WTC11 (cell line): Measurements from ENCODE around the gene TRNP1. TPM values are rescaled to one million over a fixed set of nuclear protein-coding genes. Genes with fewer than 3 reads are reported as not detected.

Experiments used
- ATAC-seq: fragments of 200-7000 bp; cut with Tn5 transposase; 2 replicates; pipeline ENCODE4 v1.10.0; 2021; ENCODE audit warnings: mild to moderate bottlenecking, moderate library complexity
- CTCF ChIA-PET: fragments of 300-600 bp; sonication (Branson Sonifier 250); formaldehyde crosslinking; loops from one replicate; lab custom pipeline; 2021; ENCODE audit warnings: antibody characterized with exemption; lab: Charles Lee
- POLR2A ChIA-PET: fragments of 350-600 bp; sonication (Branson Sonifier 250); formaldehyde crosslinking; loops from one replicate; lab custom pipeline; 2021; ENCODE audit warnings: antibody characterized with exemption; lab: Charles Lee
- DNase-seq: peaks from one replicate; pipeline ENCODE4 v3.0.0; 2021; ENCODE audit warnings: low spot score
- H3K27ac Mint-ChIP-seq: 2 replicates; pipeline ENCODE4 v1.8.0; 2021; ENCODE audit warnings: mixed read lengths
- H3K27me3 Mint-ChIP-seq: 2 replicates; pipeline ENCODE4 v1.8.0; 2021; ENCODE audit warnings: low read depth, mild to moderate bottlenecking, moderate library complexity, mixed read lengths
- H3K36me3 Mint-ChIP-seq: 2 replicates; pipeline ENCODE4 v1.8.0; 2021; ENCODE audit warnings: mixed read lengths
- H3K4me1 Mint-ChIP-seq: 2 replicates; pipeline ENCODE4 v1.8.0; 2022; ENCODE audit warnings: mixed read lengths
- H3K4me3 Mint-ChIP-seq: 2 replicates; pipeline ENCODE4 v1.8.0; 2021; ENCODE audit warnings: mild to moderate bottlenecking, moderate library complexity, mixed read lengths
- H3K9me3 Mint-ChIP-seq: 2 replicates; pipeline ENCODE4 v1.8.0; 2021; ENCODE audit warnings: mixed read lengths
- ATF1 ChIP-seq: sonication (generic); formaldehyde crosslinking; IDR thresholded peaks from 2 replicates; pipeline ENCODE4 v1.8.1; 2023; ENCODE audit warnings: mild to moderate bottlenecking, moderate library complexity, missing genetic modification reagents
- CBFB ChIP-seq: sonication (generic); formaldehyde crosslinking; IDR thresholded peaks from 2 replicates; pipeline ENCODE4 v1.8.1; 2022; ENCODE audit warnings: mild to moderate bottlenecking, low read depth, missing genetic modification reagents
- CREB1 ChIP-seq: sonication (generic); formaldehyde crosslinking; IDR thresholded peaks from 2 replicates; pipeline ENCODE4 v1.8.0; 2023; ENCODE audit warnings: mild to moderate bottlenecking, missing genetic modification reagents
- EMX1 ChIP-seq: fragments of 250-450 bp; sonication (Bioruptor Pico); IDR thresholded peaks from 2 replicates; pipeline ENCODE4 v1.8.0; 2021; ENCODE audit warnings: mild to moderate bottlenecking
- FOXP1 ChIP-seq: sonication (generic); formaldehyde crosslinking; IDR thresholded peaks from 2 replicates; pipeline ENCODE4 v1.8.0; 2022; ENCODE audit warnings: missing genetic modification reagents, mild to moderate bottlenecking, moderate library complexity, borderline replicate concordance
- GABPB1 ChIP-seq: sonication (generic); formaldehyde crosslinking; IDR thresholded peaks from 2 replicates; pipeline ENCODE4 v1.8.1; 2023; ENCODE audit warnings: mild to moderate bottlenecking, missing genetic modification reagents
- JUN ChIP-seq: sonication (generic); formaldehyde crosslinking; IDR thresholded peaks from 2 replicates; pipeline ENCODE4 v1.8.0; 2023; ENCODE audit warnings: mild to moderate bottlenecking, missing genetic modification reagents
- NFATC4 ChIP-seq: fragments of 250-450 bp; sonication (Bioruptor Pico); IDR thresholded peaks from 2 replicates; pipeline ENCODE4 v1.9.0; 2021; ENCODE audit warnings: mild to moderate bottlenecking
- NFE2L1 ChIP-seq: sonication (generic); formaldehyde crosslinking; IDR thresholded peaks from 2 replicates; pipeline ENCODE4 v1.8.1; 2023; ENCODE audit warnings: missing genetic modification reagents
- NR1H2 ChIP-seq: sonication (generic); formaldehyde crosslinking; IDR thresholded peaks from 2 replicates; pipeline ENCODE4 v1.9.0; 2021; ENCODE audit warnings: mild to moderate bottlenecking, moderate library complexity, missing genetic modification reagents
- PRRX2 ChIP-seq: fragments of 250-450 bp; sonication (Bioruptor Pico); IDR thresholded peaks from 2 replicates; pipeline ENCODE4 v1.8.0; 2021; ENCODE audit warnings: mild to moderate bottlenecking
- RELA ChIP-seq: sonication (generic); formaldehyde crosslinking; IDR thresholded peaks from 2 replicates; pipeline ENCODE4 v1.8.1; 2022; ENCODE audit warnings: missing genetic modification reagents, mild to moderate bottlenecking, borderline replicate concordance
- SP1 ChIP-seq: sonication (generic); formaldehyde crosslinking; conservative IDR thresholded peaks from 2 replicates; pipeline ENCODE4 v1.8.1; 2022; ENCODE audit warnings: missing genetic modification reagents
- TCF7 ChIP-seq: sonication (generic); formaldehyde crosslinking; IDR thresholded peaks from 2 replicates; pipeline ENCODE4 v1.8.0; 2022; ENCODE audit warnings: mild to moderate bottlenecking, low read depth, missing genetic modification reagents, moderate library complexity
- TP53 ChIP-seq: sonication (generic); formaldehyde crosslinking; IDR thresholded peaks from 2 replicates; pipeline ENCODE4 v1.8.1; 2023; ENCODE audit warnings: mild to moderate bottlenecking, missing genetic modification reagents
- ZNF219 ChIP-seq: sonication (generic); formaldehyde crosslinking; IDR thresholded peaks from 2 replicates; pipeline ENCODE4 v1.8.0; 2023; ENCODE audit warnings: missing genetic modification reagents, mild to moderate bottlenecking, borderline replicate concordance
- ZNF263 ChIP-seq: sonication (generic); formaldehyde crosslinking; IDR thresholded peaks from 2 replicates; pipeline ENCODE4 v1.8.1; 2022; ENCODE audit warnings: low read depth, mild to moderate bottlenecking, moderate library complexity, missing genetic modification reagents
- ZNF317 ChIP-seq: sonication (generic); formaldehyde crosslinking; IDR thresholded peaks from 2 replicates; pipeline ENCODE4 v1.8.1; 2023; ENCODE audit warnings: low read depth, mild to moderate bottlenecking, moderate library complexity, missing genetic modification reagents, borderline replicate concordance
- ZNF416 ChIP-seq: fragments of 250-450 bp; sonication (Bioruptor Pico); IDR thresholded peaks from 2 replicates; pipeline ENCODE4 v1.9.0; 2021; ENCODE audit warnings: mild to moderate bottlenecking, inconsistent platforms
- ZNF512 ChIP-seq: sonication (generic); formaldehyde crosslinking; IDR thresholded peaks from 2 replicates; pipeline ENCODE4 v1.8.1; 2022; ENCODE audit warnings: missing genetic modification reagents, borderline replicate concordance
- ZNF671 ChIP-seq: fragments of 250-450 bp; sonication (Bioruptor Pico); IDR thresholded peaks from 2 replicates; pipeline ENCODE4 v1.8.0; 2021; ENCODE audit warnings: mild to moderate bottlenecking
- total RNA-seq: library from RNA; stranded (reverse); gene quantifications from 3 replicates; pipeline ENCODE4 v1.2.3, GENCODE V29; 2021
- TF ChIP-seq, protein P1 (sequence below): sonication (generic); formaldehyde crosslinking; conservative IDR thresholded peaks from 2 replicates; pipeline ENCODE4 v1.8.1; 2023; ENCODE audit warnings: mild to moderate bottlenecking, low read depth, missing genetic modification reagents, moderate library complexity
- TF ChIP-seq, protein P2 (sequence below): fragments of 250-450 bp; sonication (Bioruptor Pico); IDR thresholded peaks from 2 replicates; pipeline ENCODE4 v1.8.0; 2021; ENCODE audit warnings: mild to moderate bottlenecking
- TF ChIP-seq, protein P3 (sequence below): sonication (generic); formaldehyde crosslinking; IDR thresholded peaks from 2 replicates; pipeline ENCODE4 v1.8.1; 2023; ENCODE audit warnings: mild to moderate bottlenecking, missing genetic modification reagents, moderate library complexity
- TF ChIP-seq, protein P4 (sequence below): sonication (generic); formaldehyde crosslinking; conservative IDR thresholded peaks from 2 replicates; pipeline ENCODE4 v1.8.1; 2022; ENCODE audit warnings: mild to moderate bottlenecking, missing genetic modification reagents
- TF ChIP-seq, protein P5 (sequence below): sonication (generic); formaldehyde crosslinking; IDR thresholded peaks from 2 replicates; pipeline ENCODE4 v1.8.0; 2022; ENCODE audit warnings: mild to moderate bottlenecking, missing genetic modification reagents
- TF ChIP-seq, protein P6 (sequence below): sonication (generic); formaldehyde crosslinking; IDR thresholded peaks from 2 replicates; pipeline ENCODE4 v1.8.1; 2023; ENCODE audit warnings: mild to moderate bottlenecking, missing genetic modification reagents

Gene TRNP1
- total RNA-seq, 1 experiment from 2014 or later, result 37.6 TPM

- H3K9me3 Mint-ChIP-seq, result peaks cover 5% of the 10 kb centered on the region; the same call in 1 of the 2 replicates
- H3K4me3 Mint-ChIP-seq, result peak overlapping the region; percentile 29
- ChIA-PET POLR2A (interaction anchor here (0.6 to 2.3 kb wide), 8 partner anchors 33 to 52 kb away, joined by 3 to 11 read pairs (median 5); partner anchors contain the start of genes TENT5B and TRNP1), CTCF (interaction anchor here (0.6 to 13.1 kb wide), 47 partner anchors 10 to 531 kb away, joined by 3 to 636 read pairs (median 5); partner anchors contain the start of genes SLC9A1, TENT5B, TRNP1 and WDTC1)
- peaks cover 56% of the 10 kb centered on the region for H3K4me1 Mint-ChIP-seq
- ATAC-seq (peak; percentile 32), DNase-seq (peak; percentile 88)
- no peaks in the 10 kb centered on the region for H3K27me3 Mint-ChIP-seq
- 0 out of 2 replicates have a peak overlapping the region, but pooled peaks have one; percentile 32 for H3K27ac Mint-ChIP-seq
- H3K36me3 Mint-ChIP-seq, result 0 out of 2 replicates have a peak, but pooled peaks cover 4% of the 10 kb centered on the region
- TF ChIP-seq SP1 (CRISPR knock-in tag) (0 out of 2 replicates have a peak, but pooled peaks have one; percentile 30), ZNF317 (no peak), NFATC4 (CRISPR knock-in tag) (no peak), PRRX2 (CRISPR knock-in tag) (no peak), TP53 (CRISPR knock-in tag) (no peak), NR1H2 (CRISPR knock-in tag) (no peak), CREB1 (CRISPR knock-in tag) (no peak), EMX1 (CRISPR knock-in tag) (no peak), ZNF671 (CRISPR knock-in tag) (no peak), ATF1 (CRISPR knock-in tag) (no peak), TCF7 (CRISPR knock-in tag) (no peak), ZNF416 (CRISPR knock-in tag) (no peak), ZNF512 (CRISPR knock-in tag) (0 out of 2 replicates have a peak, but pooled peaks have one; percentile 20), JUN (CRISPR knock-in tag) (no peak), GABPB1 (CRISPR knock-in tag) (no peak), NFE2L1 (no peak), FOXP1 (no peak), ZNF263 (CRISPR knock-in tag) (no peak), CBFB (CRISPR knock-in tag) (no peak), RELA (CRISPR knock-in tag) (no peak), ZNF219 (CRISPR knock-in tag) (no peak)
- TF ChIP-seq, protein P1, sequence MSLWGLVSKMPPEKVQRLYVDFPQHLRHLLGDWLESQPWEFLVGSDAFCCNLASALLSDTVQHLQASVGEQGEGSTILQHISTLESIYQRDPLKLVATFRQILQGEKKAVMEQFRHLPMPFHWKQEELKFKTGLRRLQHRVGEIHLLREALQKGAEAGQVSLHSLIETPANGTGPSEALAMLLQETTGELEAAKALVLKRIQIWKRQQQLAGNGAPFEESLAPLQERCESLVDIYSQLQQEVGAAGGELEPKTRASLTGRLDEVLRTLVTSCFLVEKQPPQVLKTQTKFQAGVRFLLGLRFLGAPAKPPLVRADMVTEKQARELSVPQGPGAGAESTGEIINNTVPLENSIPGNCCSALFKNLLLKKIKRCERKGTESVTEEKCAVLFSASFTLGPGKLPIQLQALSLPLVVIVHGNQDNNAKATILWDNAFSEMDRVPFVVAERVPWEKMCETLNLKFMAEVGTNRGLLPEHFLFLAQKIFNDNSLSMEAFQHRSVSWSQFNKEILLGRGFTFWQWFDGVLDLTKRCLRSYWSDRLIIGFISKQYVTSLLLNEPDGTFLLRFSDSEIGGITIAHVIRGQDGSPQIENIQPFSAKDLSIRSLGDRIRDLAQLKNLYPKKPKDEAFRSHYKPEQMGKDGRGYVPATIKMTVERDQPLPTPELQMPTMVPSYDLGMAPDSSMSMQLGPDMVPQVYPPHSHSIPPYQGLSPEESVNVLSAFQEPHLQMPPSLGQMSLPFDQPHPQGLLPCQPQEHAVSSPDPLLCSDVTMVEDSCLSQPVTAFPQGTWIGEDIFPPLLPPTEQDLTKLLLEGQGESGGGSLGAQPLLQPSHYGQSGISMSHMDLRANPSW (CRISPR knock-in tag), result no peak
- TF ChIP-seq, protein P2, sequence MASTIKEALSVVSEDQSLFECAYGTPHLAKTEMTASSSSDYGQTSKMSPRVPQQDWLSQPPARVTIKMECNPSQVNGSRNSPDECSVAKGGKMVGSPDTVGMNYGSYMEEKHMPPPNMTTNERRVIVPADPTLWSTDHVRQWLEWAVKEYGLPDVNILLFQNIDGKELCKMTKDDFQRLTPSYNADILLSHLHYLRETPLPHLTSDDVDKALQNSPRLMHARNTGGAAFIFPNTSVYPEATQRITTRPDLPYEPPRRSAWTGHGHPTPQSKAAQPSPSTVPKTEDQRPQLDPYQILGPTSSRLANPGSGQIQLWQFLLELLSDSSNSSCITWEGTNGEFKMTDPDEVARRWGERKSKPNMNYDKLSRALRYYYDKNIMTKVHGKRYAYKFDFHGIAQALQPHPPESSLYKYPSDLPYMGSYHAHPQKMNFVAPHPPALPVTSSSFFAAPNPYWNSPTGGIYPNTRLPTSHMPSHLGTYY (CRISPR knock-in tag), result no peak
- TF ChIP-seq, protein P3, sequence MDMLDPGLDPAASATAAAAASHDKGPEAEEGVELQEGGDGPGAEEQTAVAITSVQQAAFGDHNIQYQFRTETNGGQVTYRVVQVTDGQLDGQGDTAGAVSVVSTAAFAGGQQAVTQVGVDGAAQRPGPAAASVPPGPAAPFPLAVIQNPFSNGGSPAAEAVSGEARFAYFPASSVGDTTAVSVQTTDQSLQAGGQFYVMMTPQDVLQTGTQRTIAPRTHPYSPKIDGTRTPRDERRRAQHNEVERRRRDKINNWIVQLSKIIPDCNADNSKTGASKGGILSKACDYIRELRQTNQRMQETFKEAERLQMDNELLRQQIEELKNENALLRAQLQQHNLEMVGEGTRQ (CRISPR knock-in tag), result peak; percentile 39; the same call in 1 of the 2 replicates
- TF ChIP-seq, protein P4, sequence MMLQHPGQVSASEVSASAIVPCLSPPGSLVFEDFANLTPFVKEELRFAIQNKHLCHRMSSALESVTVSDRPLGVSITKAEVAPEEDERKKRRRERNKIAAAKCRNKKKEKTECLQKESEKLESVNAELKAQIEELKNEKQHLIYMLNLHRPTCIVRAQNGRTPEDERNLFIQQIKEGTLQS (CRISPR knock-in tag), result no peak
- TF ChIP-seq, protein P5, sequence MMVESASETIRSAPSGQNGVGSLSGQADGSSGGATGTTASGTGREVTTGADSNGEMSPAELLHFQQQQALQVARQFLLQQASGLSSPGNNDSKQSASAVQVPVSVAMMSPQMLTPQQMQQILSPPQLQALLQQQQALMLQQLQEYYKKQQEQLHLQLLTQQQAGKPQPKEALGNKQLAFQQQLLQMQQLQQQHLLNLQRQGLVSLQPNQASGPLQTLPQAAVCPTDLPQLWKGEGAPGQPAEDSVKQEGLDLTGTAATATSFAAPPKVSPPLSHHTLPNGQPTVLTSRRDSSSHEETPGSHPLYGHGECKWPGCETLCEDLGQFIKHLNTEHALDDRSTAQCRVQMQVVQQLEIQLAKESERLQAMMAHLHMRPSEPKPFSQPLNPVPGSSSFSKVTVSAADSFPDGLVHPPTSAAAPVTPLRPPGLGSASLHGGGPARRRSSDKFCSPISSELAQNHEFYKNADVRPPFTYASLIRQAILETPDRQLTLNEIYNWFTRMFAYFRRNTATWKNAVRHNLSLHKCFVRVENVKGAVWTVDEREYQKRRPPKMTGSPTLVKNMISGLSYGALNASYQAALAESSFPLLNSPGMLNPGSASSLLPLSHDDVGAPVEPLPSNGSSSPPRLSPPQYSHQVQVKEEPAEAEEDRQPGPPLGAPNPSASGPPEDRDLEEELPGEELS (CRISPR knock-in tag), result peak; percentile 36; the same call in 1 of the 2 replicates
- TF ChIP-seq, protein P6, sequence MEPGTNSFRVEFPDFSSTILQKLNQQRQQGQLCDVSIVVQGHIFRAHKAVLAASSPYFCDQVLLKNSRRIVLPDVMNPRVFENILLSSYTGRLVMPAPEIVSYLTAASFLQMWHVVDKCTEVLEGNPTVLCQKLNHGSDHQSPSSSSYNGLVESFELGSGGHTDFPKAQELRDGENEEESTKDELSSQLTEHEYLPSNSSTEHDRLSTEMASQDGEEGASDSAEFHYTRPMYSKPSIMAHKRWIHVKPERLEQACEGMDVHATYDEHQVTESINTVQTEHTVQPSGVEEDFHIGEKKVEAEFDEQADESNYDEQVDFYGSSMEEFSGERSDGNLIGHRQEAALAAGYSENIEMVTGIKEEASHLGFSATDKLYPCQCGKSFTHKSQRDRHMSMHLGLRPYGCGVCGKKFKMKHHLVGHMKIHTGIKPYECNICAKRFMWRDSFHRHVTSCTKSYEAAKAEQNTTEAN, result no peak
These were observed 52.6 kb downstream of the TRNP1 start for GRCh38 chr1:27045973-27046558.
